Body of pancreas (tissue), 4 donors: Measurements from ENCODE around the gene KBTBD6. TPM values are rescaled to one million over a fixed set of nuclear protein-coding genes. Genes with fewer than 3 reads are reported as not detected.
"Not testable (repeated sequence)": the region's sequence is repeated elsewhere in the genome, so short reads cannot be mapped to it uniquely, and the experiment has no call there.

Experiments
- ATAC-seq: fragments of 150-250 bp; one replicate; pipeline ENCODE4 v1.9.1; 2016
- DNase-seq, 4 donors: peaks; one replicate each; pipeline ENCODE4 v3.0.0-alpha.2; 2019
- H3K27ac ChIP-seq, 4 donors: fragments of 200-600 bp; sonication (generic); 1 replicate in 3 of 4; 2 replicates in 1 of 4; pipeline versions ENCODE4 v1.5.1 to v1.6.1; 2016 to 2019; ENCODE audit warnings: mild to moderate bottlenecking in 1 of 4, mixed read lengths in 1 of 4, moderate library complexity in 1 of 4
- H3K27me3 ChIP-seq, 2 donors: fragments of 200-600 bp; sonication (generic); one replicate each; pipeline ENCODE4 v1.6.0; 2016; ENCODE audit warnings: mild to moderate bottlenecking in 1 of 2
- H3K36me3 ChIP-seq, 2 donors: fragments of 200-600 bp; sonication (generic); replicated peaks in 1 of 2; 2 replicates each; pipeline ENCODE4 v1.5.1; 2016; ENCODE audit warnings: low read depth in 2 of 2; ENCODE audit not compliant: insufficient read depth in 1 of 2
- H3K4me1 ChIP-seq: fragments of 200-600 bp; sonication (generic); one replicate; pipeline ENCODE4 v1.6.0; 2016
- H3K4me3 ChIP-seq, 2 donors: fragments of 200-600 bp; sonication (generic); 1 replicate in 1 of 2; 2 replicates in 1 of 2; pipeline ENCODE4 v1.5.1; 2016 to 2019
- H3K9me3 ChIP-seq, 3 donors: fragments of 200-600 bp; sonication (generic); 1 replicate in 2 of 3; 2 replicates in 1 of 3; pipeline ENCODE4 v1.5.1; 2016
- POLR2A ChIP-seq, 3 donors: fragments of 450-650 bp; IDR thresholded peaks; one replicate each; pipeline ENCODE4 v1.6.1; 2016; ENCODE audit warnings: antibody characterized with exemption in 3 of 3, mild to moderate bottlenecking in 2 of 3
- WGBS, 2 donors: methylation state at CpG; one replicate each; pipeline ENCODE4 v1.1.5; 2017; 5-methylcytosine and 5-hydroxymethylcytosine counted together
- intact Hi-C: fragments of 100-400 bp; cut with DNase I; formaldehyde crosslinking; loops from one replicate; pipeline ENCODE4 v1.15.1; 2023
- total RNA-seq, 2 donors: library from RNA; depleted of rRNA; stranded (reverse); fragments of >200 nt; gene quantifications; one replicate each; pipeline ENCODE4 v1.1.0, GENCODE V29; 2016
- TF ChIP-seq, protein P1 (sequence below), 7 experiments: fragments of 450-650 bp in 4 of 7; fragments of 200-600 bp in 3 of 7; sonication (generic) in 3 of 7; IDR thresholded peaks; one replicate each; pipeline ENCODE4 v1.5.1; 2016 to 2019; ENCODE audit warnings: antibody characterized with exemption in 7 of 7

The KBTBD6 gene
- total RNA-seq, 2 donors from 2014 or later = 1.6 to 4.7 TPM

DNA sequence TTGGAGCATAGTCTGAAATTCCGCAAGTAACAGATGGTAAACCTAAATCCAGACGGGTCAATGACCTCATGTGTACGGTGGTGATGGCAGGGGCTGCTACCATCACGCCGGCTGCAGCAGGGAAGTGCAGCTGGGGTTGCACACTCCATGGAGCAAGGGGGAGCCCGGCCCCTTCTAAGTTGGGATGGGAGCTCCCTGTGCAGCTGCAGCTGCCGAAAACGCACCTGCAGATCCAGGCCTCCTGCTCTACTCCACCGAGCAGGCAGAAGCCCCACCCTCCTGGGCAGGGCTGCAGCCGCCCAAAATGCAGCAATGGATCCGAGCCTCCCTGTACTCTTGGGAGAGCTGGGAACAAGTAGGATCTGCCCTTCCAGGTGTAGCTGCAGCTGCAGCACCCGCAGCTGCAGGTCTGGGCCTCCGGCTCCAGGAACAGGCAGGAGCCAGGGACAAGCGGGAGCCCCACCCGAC is 25.5 kb downstream of the KBTBD6 start:
- 81 to 95% methylated on average over 10 to 14 of the region's 15 CpGs for WGBS, 2 donors
- Histone ChIP-seq H3K36me3 (no peaks in the 10 kb centered on the region), H3K4me1 (no peaks in the 10 kb centered on the region), H3K27ac (no peak overlapping the region), H3K4me3 (no peak overlapping the region), H3K9me3 (no peaks in the 10 kb centered on the region), H3K27me3 (no peaks in the 10 kb centered on the region)
- TF ChIP-seq, protein P1, sequence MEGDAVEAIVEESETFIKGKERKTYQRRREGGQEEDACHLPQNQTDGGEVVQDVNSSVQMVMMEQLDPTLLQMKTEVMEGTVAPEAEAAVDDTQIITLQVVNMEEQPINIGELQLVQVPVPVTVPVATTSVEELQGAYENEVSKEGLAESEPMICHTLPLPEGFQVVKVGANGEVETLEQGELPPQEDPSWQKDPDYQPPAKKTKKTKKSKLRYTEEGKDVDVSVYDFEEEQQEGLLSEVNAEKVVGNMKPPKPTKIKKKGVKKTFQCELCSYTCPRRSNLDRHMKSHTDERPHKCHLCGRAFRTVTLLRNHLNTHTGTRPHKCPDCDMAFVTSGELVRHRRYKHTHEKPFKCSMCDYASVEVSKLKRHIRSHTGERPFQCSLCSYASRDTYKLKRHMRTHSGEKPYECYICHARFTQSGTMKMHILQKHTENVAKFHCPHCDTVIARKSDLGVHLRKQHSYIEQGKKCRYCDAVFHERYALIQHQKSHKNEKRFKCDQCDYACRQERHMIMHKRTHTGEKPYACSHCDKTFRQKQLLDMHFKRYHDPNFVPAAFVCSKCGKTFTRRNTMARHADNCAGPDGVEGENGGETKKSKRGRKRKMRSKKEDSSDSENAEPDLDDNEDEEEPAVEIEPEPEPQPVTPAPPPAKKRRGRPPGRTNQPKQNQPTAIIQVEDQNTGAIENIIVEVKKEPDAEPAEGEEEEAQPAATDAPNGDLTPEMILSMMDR (IDR thresholded peaks at IDR 0.05) = no peak
- no peak for TF ChIP-seq POLR2A (IDR thresholded peaks at IDR 0.05)
- intact Hi-C loops = no loop called here
- DNase-seq = no peak
- no peak for ATAC-seq

DNA sequence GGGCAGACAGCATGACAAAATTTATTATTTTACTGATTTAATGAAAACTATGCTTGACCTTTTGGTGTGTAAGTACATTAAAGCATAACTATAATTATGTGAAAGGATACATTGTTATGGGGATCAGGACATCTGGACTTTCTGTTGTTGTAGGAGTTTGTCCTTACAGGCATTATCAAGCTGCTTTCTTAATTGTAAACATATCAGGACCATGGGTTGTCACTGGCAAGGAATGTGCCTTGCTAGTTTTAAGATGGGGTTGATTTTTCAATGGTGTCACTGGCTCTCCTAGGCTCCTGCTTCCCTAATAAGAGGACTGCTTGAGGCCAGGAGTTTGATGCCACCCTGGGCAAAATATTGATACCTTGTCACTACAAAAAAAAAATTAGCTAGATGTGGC is 32.6 kb downstream of the KBTBD6 start:
- Histone ChIP-seq H3K4me1 (no peaks in the 10 kb centered on the region), H3K9me3 (no peaks in the 10 kb centered on the region), H3K27me3 (no peaks in the 10 kb centered on the region), H3K4me3 (no peak overlapping the region), H3K27ac (no peak overlapping the region), H3K36me3 (no peaks in the 10 kb centered on the region)
- intact Hi-C loops = no loop called here
- TF ChIP-seq, protein P1 (IDR thresholded peaks at IDR 0.05) = no peak
- no peak for TF ChIP-seq POLR2A (IDR thresholded peaks at IDR 0.05)
- DNase-seq = no peak
- no peak for ATAC-seq

DNA sequence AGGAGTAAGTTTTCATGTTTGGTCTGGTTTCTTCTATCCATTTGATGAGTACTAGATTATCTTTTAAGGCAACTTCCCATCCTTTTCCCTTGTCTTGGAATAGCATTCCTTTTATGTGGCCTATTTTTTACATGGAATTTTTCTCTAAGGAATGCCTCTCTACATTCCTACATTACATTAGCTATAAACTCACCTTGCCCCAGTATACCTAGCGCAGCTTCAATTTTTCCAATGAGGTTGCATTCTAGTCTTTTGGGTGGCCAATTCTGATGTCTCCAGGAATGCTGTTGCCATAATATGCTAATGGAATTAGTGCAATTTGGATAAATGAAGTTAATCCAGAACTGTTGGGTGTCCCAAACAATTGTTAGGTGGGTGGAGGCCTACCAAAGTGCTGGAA is 33.8 kb downstream of the KBTBD6 start:
- no peak overlapping the region for H3K27ac ChIP-seq
- no peaks in the 10 kb centered on the region for H3K27me3 ChIP-seq
- H3K36me3 ChIP-seq = no peaks in the 10 kb centered on the region
- TF ChIP-seq, protein P1 (IDR thresholded peaks at IDR 0.05) = no peak
- TF ChIP-seq POLR2A (IDR thresholded peaks at IDR 0.05) = no peak
- no peak overlapping the region for H3K4me3 ChIP-seq
- H3K4me1 ChIP-seq = no peaks in the 10 kb centered on the region
- DNase-seq (no peak), ATAC-seq (no peak)
- H3K9me3 ChIP-seq = no peaks in the 10 kb centered on the region
- 87 to 100% methylated on average over 1 of the region's 1 CpG for WGBS, 2 donors
- intact Hi-C loops = no loop called here

DNA sequence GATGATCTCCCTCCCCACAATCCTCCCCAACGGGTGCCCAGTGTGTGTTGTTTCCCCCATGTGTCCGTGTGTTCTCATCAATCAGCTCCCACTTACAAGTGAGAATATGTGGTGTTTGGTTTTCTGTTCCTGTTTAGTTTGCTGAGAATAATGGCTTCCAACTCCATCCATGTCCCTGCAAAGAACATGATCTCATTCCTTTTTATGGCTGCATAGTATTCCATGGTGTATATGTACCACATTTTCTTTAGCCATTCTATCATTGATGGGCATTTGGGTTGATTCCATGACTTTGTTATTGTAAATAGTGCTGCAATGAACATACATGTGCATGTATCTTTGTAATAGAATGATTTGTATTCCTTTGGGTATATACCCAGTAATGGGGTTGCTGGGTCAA is 36.9 kb downstream of the KBTBD6 start:
- H3K36me3 ChIP-seq, H3K9me3 ChIP-seq, DNase-seq, H3K4me1 ChIP-seq, H3K4me3 ChIP-seq, intact Hi-C loops, ATAC-seq, H3K27me3 ChIP-seq, H3K27ac ChIP-seq: not testable (repeated sequence)
- WGBS, 2 donors = 86 to 90% methylated on average over 2 of the region's 2 CpGs

DNA sequence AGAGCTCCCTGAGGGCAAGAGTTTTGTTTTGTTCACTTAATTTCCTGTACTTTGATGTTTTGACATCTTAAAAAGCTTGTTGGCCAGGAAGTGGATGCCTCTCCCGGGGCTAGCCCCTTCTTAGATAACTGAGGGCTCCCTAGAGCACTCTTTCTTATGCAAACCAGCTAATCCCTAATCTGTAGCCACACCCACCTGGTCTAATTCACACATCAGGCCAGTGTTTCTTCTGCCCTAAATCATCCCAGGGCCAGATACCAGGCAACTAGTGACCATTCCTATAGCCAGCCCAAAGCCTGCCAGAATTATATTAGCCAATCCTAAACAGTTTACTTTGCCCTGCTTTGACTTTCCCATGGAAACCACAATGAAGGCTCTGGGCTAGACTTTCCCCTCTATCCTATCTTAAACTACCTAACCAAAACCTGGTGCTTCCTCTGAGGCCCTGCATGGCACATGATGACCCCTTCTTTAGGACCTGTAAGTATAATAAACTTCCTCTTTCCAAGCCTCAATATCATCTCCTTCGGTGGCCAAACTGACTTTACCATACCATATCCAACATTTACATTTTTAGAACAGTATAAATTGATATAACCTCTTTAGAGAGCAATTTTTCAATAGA is 46.5 kb downstream of the KBTBD6 start:
- intact Hi-C loops = no loop called here
- Histone ChIP-seq H3K9me3 (no peaks in the 10 kb centered on the region), H3K27me3 (no peaks in the 10 kb centered on the region), H3K36me3 (peaks cover 0 to 2% of the 10 kb centered on the region in 2 donors), H3K4me3 (no peak overlapping the region), H3K27ac (no peak overlapping the region), H3K4me1 (no peaks in the 10 kb centered on the region)
- DNase-seq = no peak
- WGBS, 2 donors = 63 to 92% methylated on average over 2 of the region's 2 CpGs
- no peak for ATAC-seq
- TF ChIP-seq POLR2A (IDR thresholded peaks at IDR 0.05) = no peak
- TF ChIP-seq, protein P1 (IDR thresholded peaks at IDR 0.05) = no peak
